Measurements from ENCODE around the gene IL15RA.
"Not testable (repeated sequence)": the region's sequence is repeated elsewhere in the genome, so short reads cannot be mapped to it uniquely, and the experiment has no call there.

Gene IL15RA

GRCh38 chr10:6006991-6007390, 29.6 kb upstream of the IL15RA start:
- H3K4me3 ChIP-seq (ENCODE audit: low read depth, low read length): no peak overlapping the region
- no peak for TF ChIP-seq CTCF (IDR thresholded peaks at IDR 0.05; ENCODE audit: low read depth, low read length, missing control alignments)
- no peak for DNase-seq (ENCODE audit: low read depth)

- TF ChIP-seq CTCF (IDR thresholded peaks at IDR 0.05; ENCODE audit: low read depth, low read length, missing control alignments): no peak
- DNase-seq (ENCODE audit: low read depth): no peak
- H3K4me3 ChIP-seq (ENCODE audit: low read depth, low read length): no peak overlapping the region
Observed at GRCh38 chr10:6006546-6006945, 29.2 kb upstream of the IL15RA start.

- no peak for TF ChIP-seq CTCF (IDR thresholded peaks at IDR 0.05; ENCODE audit: low read depth, low read length, missing control alignments)
- no peak overlapping the region for H3K4me3 ChIP-seq (ENCODE audit: low read depth, low read length)
- DNase-seq (ENCODE audit: low read depth): no peak
Observed at GRCh38 chr10:6005856-6006395, 28.6 kb upstream of the IL15RA start.

GRCh38 chr10:6005161-6005804, 27.9 kb upstream of the IL15RA start:
- DNase-seq (ENCODE audit: low read depth); H3K4me3 ChIP-seq (ENCODE audit: low read depth, low read length): not testable (repeated sequence)

GRCh38 chr10:6002809-6003510, 25.6 kb upstream of the IL15RA start:
- TF ChIP-seq CTCF (IDR thresholded peaks at IDR 0.05; ENCODE audit: low read depth, low read length, missing control alignments): no peak
- no peak overlapping the region for H3K4me3 ChIP-seq (ENCODE audit: low read depth, low read length)
- DNase-seq (ENCODE audit: low read depth): no peak

GRCh38 chr10:5999440-6000165, 22.3 kb upstream of the IL15RA start:
- no peak overlapping the region for H3K4me3 ChIP-seq (ENCODE audit: low read depth, low read length)
- TF ChIP-seq CTCF (IDR thresholded peaks at IDR 0.05; ENCODE audit: low read depth, low read length, missing control alignments): no peak
- DNase-seq (ENCODE audit: low read depth): no peak

GRCh38 chr10:5996696-5997095, 19.4 kb upstream of the IL15RA start:
- TF ChIP-seq CTCF (IDR thresholded peaks at IDR 0.05; ENCODE audit: low read depth, low read length, missing control alignments): no peak
- DNase-seq (ENCODE audit: low read depth): no peak
- H3K4me3 ChIP-seq (ENCODE audit: low read depth, low read length): no peak overlapping the region

Measured in GM12864 (cell line).